Tibial nerve (tissue), 4 donors: Measurements from ENCODE around the gene MPC1.

Experiments used
- EP300 ChIP-seq, 2 donors: sonication (generic); formaldehyde crosslinking; IDR thresholded peaks; one replicate each; pipeline ENCODE4 v1.6.1; 2017; ENCODE audit warnings: antibody characterized with exemption in 2 of 2, mild to moderate bottlenecking in 1 of 2
- POLR2A ChIP-seq, 2 donors: fragments of 450-650 bp; IDR thresholded peaks; one replicate each; pipeline ENCODE4 v1.6.1; 2017; ENCODE audit warnings: antibody characterized with exemption in 2 of 2, mild to moderate bottlenecking in 2 of 2, moderate library complexity in 2 of 2
- TF ChIP-seq, protein P1 (sequence below), 5 experiments: fragments of 200-600 bp in 3 of 5; fragments of 450-650 bp in 2 of 5; sonication (generic) in 3 of 5; IDR thresholded peaks; one replicate each; pipeline ENCODE4 v1.5.1; 2016 to 2019; ENCODE audit warnings: antibody characterized with exemption in 5 of 5, mild to moderate bottlenecking in 3 of 5, moderate library complexity in 2 of 5

DNA sequence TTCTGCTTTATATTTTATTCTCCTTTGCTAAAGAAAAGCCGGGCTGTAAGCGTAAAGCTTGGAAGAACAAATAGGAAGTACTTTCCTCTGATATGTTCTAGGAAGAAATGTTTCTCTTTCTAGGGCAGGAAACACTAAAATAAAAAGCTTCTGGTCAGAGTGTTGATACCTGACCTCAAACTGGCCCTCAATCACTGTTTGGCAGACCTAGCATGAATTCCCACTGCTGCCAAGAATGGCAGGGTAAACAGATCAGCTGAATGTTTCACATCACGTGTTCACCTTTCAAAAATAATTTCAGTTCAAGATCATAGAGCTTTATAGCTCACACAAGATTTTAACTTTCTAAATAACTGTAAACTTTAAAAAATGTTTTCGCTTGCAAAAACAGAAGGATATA, 2.9 kb downstream of the MPC1 start:
- TF ChIP-seq, protein P1, sequence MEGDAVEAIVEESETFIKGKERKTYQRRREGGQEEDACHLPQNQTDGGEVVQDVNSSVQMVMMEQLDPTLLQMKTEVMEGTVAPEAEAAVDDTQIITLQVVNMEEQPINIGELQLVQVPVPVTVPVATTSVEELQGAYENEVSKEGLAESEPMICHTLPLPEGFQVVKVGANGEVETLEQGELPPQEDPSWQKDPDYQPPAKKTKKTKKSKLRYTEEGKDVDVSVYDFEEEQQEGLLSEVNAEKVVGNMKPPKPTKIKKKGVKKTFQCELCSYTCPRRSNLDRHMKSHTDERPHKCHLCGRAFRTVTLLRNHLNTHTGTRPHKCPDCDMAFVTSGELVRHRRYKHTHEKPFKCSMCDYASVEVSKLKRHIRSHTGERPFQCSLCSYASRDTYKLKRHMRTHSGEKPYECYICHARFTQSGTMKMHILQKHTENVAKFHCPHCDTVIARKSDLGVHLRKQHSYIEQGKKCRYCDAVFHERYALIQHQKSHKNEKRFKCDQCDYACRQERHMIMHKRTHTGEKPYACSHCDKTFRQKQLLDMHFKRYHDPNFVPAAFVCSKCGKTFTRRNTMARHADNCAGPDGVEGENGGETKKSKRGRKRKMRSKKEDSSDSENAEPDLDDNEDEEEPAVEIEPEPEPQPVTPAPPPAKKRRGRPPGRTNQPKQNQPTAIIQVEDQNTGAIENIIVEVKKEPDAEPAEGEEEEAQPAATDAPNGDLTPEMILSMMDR (IDR thresholded peaks at IDR 0.05): no peak
- peak in 1 of 2 donors; percentile 36 for TF ChIP-seq EP300 (IDR thresholded peaks at IDR 0.05)
- no peak for TF ChIP-seq POLR2A (IDR thresholded peaks at IDR 0.05)
